GM06990 (cell line): ENCODE results near the gene DOCK1.

ENCODE experiments used
- DNase-seq: peaks from one replicate; pipeline ENCODE4 v3.0.0-alpha.2; 2011; ENCODE audit not compliant: insufficient read length; ENCODE audit errors: extremely low read depth
- H3K27me3 ChIP-seq: replicated peaks from 2 replicates; pipeline ENCODE4 v1.6.0; 2011; ENCODE audit warnings: low read length; ENCODE audit not compliant: control insufficient read depth, insufficient read depth
- H3K36me3 ChIP-seq: 2 replicates; pipeline ENCODE4 v1.5.1; 2011; ENCODE audit warnings: low read length; ENCODE audit not compliant: control insufficient read depth, insufficient read depth
- H3K4me3 ChIP-seq: replicated peaks from 2 replicates; pipeline ENCODE4 v1.5.1; 2011; ENCODE audit warnings: low read depth, mild to moderate bottlenecking, control low read depth, low read length
- TF ChIP-seq, protein P1 (sequence below): IDR thresholded peaks from 2 replicates; pipeline ENCODE4 v1.5.1; 2011; ENCODE audit warnings: low read length, control low read depth, mild to moderate bottlenecking, inconsistent platforms; ENCODE audit not compliant: insufficient read depth, poor library complexity, severe bottlenecking

Gene DOCK1

DNA sequence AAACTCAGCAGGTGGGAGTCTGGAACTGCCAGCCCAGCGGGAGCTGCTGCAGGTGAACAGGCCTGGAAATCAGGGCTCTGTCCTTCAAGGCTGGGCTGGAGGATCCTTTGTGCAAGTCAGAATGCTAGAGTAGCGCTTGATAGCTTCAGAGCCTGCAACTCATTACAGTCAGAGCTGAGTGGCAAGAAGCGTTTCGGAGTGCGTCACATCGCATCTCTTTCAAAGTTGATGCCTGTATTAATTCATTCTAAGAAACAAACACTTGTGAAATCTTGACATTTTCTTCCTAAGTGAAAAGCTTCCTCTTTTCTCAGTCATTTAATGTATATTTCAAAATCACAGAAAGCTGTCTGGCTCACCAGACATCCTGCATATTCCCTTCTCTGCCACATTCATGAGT is 522.7 kb downstream of the DOCK1 start:
- Histone ChIP-seq H3K4me3 (no peak overlapping the region), H3K36me3 (no peaks in the 10 kb centered on the region), H3K27me3 (no peaks in the 10 kb centered on the region)
- no peak for DNase-seq
- TF ChIP-seq, protein P1, sequence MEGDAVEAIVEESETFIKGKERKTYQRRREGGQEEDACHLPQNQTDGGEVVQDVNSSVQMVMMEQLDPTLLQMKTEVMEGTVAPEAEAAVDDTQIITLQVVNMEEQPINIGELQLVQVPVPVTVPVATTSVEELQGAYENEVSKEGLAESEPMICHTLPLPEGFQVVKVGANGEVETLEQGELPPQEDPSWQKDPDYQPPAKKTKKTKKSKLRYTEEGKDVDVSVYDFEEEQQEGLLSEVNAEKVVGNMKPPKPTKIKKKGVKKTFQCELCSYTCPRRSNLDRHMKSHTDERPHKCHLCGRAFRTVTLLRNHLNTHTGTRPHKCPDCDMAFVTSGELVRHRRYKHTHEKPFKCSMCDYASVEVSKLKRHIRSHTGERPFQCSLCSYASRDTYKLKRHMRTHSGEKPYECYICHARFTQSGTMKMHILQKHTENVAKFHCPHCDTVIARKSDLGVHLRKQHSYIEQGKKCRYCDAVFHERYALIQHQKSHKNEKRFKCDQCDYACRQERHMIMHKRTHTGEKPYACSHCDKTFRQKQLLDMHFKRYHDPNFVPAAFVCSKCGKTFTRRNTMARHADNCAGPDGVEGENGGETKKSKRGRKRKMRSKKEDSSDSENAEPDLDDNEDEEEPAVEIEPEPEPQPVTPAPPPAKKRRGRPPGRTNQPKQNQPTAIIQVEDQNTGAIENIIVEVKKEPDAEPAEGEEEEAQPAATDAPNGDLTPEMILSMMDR = no peak

DNA sequence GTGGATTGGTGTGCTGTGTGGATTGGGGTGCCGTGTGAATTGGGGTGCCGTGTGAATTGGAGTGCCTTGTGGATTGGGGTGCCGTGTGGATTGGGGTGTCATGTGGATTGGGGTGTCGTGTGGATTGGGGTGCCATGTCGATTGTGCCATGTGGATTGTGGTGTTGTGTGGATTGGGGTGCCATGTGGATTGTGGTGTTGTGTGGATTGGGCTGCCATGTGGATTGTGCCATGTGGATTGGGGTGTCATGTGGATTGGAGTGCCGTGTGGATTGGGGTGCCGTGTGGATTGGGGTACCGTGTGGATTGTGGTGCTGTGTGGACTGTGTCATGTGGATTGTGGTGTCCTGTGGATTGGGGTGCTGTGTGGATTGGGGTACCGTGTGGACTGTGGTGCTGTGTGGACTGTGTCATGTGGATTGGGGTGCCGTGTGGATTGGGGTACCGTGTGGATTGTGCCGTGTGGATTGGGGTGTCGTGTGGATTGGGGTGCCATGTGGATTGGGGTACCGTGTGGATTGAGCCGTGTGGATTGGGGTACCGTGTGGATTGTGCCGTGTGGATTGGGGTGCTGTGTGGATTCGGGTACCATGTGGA is 523.3 kb downstream of the DOCK1 start:
- Histone ChIP-seq H3K27me3 (no peaks in the 10 kb centered on the region), H3K4me3 (no peak overlapping the region), H3K36me3 (no peaks in the 10 kb centered on the region)
- TF ChIP-seq, protein P1 = no peak
- no peak for DNase-seq

DNA sequence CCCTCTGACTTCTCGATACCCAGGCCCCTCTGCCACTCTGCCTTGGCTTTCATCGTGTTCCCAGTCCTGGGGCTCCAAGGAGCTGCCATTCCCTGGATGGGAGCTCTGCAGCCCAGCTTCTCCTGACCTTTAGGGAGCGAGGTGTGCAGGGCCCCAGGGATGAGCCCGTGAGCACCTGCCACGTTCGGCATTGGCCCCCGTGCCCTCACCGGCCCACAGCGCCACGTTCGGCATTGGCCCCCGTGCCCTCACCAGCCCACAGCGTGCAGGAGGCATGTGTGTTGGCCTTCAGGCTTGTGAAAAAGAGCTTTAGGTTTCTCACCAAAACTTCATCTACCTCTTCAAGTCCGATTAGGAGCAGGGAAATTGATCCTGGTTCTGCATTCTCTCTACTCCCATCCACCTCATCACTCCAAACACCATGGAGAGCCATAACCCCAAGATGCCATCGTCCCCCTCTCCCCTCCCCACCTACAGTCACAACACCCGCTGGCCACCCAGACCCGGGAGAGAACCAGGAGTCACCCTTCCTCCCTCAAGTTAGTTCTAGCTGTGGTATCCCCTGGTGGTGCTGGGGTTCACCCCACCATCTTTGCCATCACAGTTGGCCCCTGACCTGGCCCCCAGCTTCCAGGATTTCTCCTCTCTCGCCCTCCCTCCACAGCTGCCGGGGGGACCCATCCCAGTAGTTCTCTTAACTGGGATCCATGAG is 524.5 kb downstream of the DOCK1 start:
- H3K27me3 ChIP-seq = no peaks in the 10 kb centered on the region
- no peak for DNase-seq
- no peaks in the 10 kb centered on the region for H3K36me3 ChIP-seq
- H3K4me3 ChIP-seq = no peak overlapping the region
- TF ChIP-seq, protein P1 = no peak

DNA sequence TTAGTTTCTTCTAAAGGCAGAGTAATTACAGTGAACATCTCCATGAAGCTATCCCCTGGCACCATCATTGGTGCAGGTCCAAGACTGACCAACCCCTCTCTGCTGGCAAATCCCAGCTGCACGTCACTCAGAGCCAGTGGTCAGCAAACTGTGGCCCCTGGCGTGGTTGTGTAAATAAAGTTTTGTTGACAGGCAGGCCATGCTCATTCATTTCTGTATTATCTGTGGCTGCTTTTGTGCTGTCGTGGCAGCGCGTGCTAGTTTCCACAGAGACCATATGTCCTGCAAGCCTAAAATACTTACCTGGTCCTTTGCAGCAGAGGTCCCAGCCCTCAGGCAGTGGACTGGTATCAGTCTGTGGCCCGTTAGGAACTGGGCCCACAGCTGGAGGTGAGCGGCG is 526.3 kb downstream of the DOCK1 start:
- DNase-seq = no peak
- TF ChIP-seq, protein P1 = no peak
- no peak overlapping the region for H3K4me3 ChIP-seq
- H3K27me3 ChIP-seq = no peaks in the 10 kb centered on the region
- H3K36me3 ChIP-seq = no peaks in the 10 kb centered on the region

DNA sequence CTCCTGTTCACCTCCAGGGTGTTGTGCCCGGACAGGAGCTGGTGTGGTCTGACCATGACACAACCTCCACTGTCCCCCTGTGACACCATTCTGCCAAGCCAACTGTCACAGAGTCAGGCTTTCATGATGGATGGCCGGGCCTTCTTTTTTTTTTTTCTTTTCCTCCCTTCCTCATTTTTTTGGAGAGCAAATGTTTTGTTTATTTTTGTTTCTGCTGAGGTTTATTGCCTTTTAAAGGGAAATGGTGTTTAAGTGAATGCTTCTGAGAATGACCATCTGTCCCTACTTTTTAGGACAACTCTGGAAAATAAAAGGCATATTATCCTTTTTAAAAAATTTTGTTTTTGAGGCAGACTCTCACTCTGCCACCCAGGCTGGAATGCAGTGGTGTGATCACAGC is 528.8 kb downstream of the DOCK1 start:
- Histone ChIP-seq H3K36me3 (no peaks in the 10 kb centered on the region), H3K27me3 (no peaks in the 10 kb centered on the region), H3K4me3 (no peak overlapping the region)
- TF ChIP-seq, protein P1 = no peak
- DNase-seq = no peak

DNA sequence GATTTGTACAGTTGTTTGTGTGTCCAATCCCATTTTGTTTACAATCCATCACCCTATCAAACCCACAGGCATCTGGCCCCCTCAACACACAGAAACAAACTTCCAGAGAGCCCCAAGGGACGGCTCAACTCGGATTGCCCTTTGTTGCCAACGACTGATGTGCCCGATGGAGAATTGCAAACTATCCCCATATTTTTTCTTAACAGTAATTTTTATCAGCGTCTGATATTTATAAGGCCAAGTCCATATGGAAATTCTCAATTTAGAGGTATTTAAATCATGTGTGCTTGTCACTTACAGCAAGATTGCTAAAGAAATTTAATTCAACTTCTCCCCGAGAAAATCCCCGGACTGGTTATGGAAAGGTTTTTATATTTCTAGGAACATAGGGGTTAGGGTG is 530.0 kb downstream of the DOCK1 start:
- no peaks in the 10 kb centered on the region for H3K36me3 ChIP-seq
- no peak overlapping the region for H3K4me3 ChIP-seq
- TF ChIP-seq, protein P1 = no peak
- no peak for DNase-seq
- no peaks in the 10 kb centered on the region for H3K27me3 ChIP-seq
